DMS53 treated with DMSO at 0.1 percent for 48 hours (cell line): Measurements from ENCODE around the gene FUT1.
"Not testable (repeated sequence)": the region's sequence is repeated elsewhere in the genome, so short reads cannot be mapped to it uniquely, and the experiment has no call there.

Experiments used
- DNase-seq: peaks from one replicate; lab custom pipeline; 2025; ENCODE audit not compliant: unreplicated experiment; lab: John Stamatoyannopoulos, UW

FUT1 gene

DNA sequence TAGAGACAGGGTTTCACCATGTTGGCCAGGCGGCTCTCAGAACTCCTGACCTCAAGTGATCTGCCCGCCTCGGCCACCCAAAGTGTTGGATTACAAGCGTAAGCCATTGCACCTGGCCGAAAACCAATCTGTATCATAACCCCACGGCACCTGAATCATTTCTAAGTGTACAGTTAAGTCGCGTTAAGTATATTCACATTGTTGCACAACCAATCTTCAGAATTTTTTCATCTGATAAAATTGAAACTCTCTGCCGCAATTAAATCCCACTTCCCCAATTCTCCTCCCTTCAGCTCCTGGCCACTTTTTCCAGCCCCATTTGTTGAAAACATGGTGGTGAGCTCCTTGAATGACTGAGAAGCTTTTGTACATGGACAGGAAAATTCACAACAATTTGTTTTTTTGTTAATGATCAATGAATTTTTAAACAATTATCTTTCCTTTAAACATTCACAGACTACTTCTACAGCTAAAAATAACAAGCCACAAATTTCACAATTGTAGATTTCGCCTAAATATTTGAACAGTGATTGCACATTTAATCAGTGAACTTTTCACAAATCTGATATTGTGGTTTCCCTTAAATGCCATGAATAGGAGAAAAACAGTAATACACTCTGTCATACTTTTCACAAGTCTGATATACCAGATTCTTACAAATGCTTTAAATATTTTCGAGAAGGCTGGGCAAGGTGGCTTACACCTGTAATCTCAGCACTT lies 16.7 kb upstream of the FUT1 start:
- no peak for DNase-seq

DNA sequence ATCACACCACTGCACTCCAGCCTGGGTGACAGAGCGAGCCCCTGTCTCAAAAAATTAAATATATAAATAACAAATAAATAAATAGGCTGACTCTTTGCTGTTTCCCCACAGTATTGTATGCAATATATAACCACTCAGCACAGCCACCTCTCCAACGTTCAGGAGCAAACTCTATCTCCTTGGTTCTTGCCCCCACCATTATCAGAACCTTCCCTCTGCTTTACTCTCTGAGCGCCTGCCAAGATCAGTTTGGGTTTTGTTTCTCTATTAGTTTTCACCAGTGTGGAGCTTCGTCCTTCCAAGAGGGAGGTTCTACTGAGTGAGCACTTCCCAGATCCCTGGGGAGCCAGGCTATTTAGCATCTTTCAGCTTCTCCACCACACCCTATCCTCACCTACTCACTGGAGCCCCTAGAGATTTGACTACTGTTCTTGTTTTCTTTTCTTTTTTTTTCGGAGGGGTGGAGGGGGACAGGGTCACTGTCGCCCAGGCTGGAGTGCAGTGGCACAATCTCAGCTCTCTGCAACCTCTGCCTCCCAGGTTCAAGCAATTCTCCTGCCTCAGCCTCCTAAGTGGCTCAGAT lies 15.8 kb upstream of the FUT1 start:
- not testable (repeated sequence) for DNase-seq

DNA sequence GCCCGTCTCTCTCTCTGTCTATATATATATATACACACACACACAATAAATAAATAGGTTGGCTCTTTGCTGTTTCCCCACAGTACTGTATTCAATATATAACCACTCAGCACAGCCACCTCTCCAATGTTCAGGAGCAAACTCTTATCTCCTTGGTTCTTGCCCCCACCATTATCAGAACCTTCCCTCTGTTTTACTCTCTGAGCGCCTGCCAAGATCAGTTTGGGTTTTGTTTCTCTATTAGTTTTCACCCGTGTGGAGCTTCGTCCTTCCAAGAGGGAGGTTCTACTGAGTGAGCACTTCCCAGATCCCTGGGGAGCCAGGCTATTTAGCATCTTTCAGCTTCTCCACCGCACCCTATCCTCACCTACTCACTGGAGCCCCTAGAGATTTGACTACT lies 13.4 kb upstream of the FUT1 start:
- DNase-seq: not testable (repeated sequence)

DNA sequence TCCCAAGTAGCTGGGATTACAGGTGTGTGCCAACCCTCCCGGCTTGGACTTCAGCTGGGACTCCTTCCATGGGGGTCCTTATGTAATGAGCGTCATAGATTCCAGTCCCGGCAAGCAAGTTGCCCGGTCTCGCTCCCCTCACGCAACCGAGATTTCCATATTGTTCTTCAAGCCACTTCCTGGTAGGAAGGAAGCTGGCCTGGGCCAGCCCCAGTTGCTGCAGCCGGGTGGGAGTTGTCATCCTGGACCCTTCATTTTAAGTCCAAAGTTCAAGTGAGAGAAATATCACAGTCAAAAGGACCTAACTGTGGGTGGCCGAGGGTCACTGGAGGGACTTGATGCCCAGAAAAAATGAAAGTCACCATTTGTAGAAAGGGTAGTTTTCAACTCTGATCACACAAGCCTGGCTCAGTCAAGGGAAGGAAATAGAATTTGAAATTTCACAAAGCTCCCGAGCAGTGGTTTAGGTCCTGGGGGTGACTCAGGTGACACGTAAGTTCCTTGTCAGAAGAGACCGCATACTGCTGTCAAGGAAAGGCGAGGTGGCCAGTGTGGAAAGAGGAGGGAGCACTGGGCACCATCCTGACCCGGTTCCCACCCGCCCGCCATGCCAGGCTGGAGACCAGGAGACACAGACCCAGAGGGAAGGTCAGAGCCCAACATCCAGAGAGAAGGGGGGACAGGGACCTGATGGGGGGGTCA lies 8.2 kb upstream of the FUT1 start:
- DNase-seq: no peak

DNA sequence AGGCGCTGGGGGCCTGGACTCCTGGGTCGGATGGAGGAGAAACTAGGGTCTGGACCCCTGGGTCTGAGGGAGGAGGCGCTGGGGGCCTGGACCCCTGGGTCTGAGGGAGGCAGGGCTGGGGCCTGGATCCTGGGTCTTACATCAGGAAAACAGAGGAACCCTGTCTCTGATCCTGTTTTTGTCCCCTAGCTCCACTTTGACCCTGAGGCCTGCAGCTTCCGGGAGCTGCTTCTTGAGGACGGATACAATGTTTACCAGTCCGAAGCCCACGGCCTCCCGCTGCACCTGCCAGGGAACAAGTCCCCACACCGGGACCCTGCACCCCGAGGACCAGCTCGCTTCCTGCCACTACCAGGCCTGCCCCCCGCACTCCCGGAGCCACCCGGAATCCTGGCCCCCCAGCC lies 5.3 kb upstream of the FUT1 start:
- no peak for DNase-seq

DNA sequence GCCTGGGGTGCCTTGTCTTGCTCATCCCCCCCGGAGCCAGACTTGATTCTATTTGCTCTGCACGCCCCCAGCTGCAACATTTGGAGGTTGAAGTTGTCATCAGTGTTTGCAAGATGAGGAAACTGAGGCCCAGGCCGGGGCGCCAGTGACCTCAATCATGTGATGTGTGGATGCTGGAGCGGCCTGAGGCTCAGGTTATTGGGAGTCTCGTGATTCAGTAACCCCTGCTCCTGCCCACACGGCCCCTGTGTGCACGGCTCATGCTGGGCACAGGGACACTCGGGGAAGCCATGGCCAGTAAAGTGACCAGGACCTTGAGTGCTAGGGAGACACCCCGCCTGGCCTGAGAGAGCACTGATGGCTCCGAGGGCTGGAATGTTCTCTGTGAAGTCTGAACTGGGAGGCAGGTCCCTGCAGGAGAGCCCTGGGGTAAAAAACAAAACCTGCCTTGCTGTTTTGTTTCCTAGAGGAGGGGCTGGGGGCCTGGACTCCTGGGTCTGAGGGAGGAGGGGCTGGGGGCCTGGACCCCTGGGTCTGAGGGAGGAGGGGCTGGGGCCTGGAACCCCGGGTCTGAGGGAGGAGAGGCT lies 4.7 kb upstream of the FUT1 start:
- no peak for DNase-seq

DNA sequence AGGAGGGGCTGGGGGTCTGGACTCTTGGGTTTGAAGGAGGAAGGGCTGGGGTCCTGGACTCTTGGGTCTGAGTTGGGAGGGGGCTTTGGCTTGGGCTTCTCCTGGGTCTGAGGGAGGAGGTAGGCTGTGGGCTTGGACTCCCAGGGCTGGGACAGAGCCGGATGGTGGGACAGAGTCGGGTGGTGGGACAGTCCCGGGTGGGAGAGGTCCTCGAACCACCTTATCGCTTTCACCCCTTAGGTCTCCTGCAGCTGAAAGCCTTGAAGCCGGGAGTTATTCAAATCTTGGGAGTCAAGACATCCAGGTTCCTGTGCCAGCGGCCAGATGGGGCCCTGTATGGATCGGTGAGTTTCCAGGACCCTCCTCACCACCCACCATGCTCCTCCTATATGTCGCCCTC lies 4.2 kb upstream of the FUT1 start:
- DNase-seq: no peak

DNA sequence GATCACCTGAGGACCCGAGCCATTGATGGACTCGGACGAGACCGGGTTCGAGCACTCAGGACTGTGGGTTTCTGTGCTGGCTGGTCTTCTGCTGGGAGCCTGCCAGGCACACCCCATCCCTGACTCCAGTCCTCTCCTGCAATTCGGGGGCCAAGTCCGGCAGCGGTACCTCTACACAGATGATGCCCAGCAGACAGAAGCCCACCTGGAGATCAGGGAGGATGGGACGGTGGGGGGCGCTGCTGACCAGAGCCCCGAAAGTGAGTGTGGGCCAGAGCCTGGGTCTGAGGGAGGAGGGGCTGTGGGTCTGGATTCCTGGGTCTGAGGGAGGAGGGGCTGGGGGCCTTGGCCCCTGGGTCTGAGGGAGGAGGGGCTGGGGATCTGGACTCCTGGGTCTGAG lies 3.8 kb upstream of the FUT1 start:
- no peak for DNase-seq

DNA sequence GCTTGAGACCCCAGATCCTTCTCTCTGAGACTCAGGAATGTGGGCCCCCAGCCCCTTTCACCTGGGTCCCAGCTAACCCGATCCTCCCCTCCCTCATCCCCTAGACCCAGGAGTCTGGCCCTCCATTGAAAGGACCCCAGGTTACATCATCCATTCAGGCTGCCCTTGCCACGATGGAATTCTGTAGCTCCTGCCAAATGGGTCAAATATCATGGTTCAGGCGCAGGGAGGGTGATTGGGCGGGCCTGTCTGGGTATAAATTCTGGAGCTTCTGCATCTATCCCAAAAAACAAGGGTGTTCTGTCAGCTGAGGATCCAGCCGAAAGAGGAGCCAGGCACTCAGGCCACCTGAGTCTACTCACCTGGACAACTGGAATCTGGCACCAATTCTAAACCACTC lies 3.3 kb upstream of the FUT1 start:
- no peak for DNase-seq

DNA sequence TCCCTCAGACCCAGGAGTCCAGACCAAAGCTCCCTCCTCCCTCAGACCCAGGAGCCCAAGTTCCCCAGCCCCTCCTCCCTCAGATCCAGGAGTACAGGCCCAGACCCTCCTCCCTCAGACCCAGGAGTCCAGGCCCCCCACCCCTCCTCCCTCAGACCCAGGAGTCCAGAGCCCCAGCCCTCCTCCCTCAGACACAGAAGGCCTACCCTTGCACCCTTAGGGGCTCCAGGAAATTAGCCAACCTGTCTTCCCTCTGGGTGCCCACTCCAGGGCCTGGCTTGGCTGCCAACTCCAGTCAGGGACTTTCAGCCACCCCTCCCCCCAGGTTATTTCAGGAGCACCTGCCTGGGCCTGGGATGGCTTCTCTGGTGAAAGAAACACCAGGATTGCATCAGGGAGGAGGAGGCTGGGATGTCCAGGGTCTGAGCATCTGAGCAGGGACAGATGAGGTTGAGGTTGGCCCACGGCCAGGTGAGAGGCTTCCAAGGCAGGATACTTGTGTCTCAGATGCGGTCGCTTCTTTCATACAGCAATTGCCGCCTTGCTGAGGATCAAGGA lies 2.7 kb upstream of the FUT1 start, which contains the start of gene FGF21:
TSS of gene FGF21 (plus strand) at position 441 of the 558 bp plus-strand sequence. CDS start 713 bp downstream, outside the sequence.
- peak; percentile 62 for DNase-seq

DNA sequence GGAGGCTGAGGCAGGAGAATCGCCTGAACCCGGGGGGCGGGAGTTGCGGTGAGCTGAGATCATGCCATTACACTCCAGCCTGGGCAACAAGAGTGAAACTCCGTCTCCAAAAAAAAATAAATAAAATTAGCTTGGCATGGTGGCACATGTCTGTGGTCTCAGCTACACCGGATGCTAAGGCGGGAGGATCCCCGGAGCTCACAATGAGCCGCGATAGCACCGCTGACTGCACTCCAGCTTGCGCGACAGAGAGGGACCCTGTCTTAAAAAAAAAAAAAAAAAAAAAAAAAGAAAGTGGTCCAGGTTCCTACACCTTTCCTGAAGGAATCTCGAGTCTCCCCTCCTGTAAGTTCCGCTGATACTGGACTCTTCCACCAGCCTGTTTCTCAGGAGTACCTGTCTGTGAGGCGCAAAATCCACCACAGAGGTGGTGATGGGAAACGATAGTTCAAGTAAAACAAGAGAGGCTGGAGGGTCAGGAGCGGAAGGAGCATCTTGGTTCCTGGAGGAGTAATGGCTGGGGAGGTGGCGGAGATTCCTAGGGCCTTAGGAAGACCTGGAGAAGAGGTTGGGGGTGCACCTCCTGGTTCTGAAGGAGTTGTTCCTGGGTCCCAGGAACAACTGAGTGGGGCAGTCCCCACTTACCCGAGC lies 471 bp downstream of the FUT1 start:
- no peak for DNase-seq

DNA sequence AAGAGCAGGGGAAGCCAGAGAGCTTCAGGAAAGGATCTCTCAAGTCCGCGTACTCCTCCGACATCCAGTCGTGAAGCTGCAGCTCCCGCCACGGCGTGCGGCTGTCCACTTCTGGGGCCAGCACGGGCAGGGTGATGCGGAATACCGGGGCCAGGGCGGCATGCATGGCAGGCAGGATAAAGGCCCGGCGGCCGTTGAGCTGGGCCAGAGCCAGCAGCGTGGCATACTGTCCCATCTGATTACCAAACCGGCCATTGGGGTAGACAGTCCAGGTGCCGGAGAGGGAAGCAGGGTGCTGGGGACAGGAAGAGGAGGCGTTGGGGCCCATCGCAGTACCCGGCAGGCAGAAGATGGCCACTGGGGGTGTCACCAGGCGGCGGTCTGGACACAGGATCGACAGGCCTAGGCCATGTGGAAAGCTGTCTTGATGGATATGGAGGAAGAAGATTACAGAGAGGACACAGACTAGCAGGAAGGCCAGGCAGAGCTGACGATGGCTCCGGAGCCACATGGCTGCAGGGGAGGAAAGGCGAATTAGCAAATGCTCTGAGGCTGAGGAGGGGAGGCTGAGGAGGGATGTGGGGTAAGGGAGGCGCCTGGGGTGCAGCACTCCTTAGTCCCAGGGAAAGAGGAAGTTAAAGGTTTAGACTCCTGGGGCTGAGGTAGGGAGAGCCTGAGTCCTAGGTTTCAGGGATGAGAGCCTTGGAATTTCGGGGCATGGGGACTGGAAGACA lies 1.5 kb downstream of the FUT1 start:
- DNase-seq: no peak

DNA sequence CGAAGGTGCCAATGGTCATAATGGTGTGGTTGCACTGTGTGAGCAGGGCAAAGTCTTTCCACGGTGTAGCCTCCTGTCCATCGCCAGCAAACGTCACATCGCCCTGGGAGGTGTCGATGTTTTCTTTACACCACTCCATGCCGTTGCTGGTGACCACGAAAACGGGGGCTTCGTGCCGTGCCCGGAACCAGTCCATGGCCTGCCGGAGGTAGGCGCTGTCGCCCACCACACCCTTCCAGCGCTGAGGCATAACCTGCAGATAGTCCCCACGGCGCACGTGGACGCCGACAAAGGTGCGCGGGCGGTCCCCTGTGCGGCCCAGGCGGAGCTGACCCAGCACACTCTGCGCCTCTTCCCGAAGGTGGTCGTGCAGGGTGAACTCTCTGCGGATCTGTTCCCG lies 2.1 kb downstream of the FUT1 start:
- DNase-seq: no peak

DNA sequence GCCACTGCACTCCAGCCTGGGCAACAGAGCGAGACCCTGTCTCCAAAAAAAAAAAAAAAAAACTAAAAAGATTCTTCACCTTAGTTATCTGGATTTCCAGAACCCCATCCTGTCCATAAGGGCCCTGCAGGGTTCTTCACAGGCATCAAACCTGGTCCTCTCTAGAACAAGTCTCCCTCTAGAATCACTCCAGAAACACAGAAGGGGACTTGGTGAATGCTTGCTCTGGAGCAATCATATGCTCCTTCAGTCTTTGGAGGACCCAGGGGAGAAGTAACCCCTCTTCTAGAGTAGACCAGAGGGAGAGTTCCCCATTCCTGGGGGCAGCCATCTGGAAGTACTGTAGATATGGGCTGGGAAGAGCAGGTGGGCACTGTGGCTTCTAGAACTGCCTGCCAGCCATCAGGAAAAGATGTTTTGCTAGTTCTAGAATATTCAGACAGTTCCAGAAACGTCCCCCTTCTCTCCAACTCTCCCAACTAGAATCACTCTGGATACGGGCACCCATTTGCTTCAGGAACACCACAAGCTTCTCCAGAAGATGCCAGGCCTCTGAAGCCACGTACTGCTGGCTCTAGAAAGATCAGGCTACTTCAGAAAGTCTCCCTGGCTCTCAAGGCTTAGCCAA lies 2.8 kb downstream of the FUT1 start:
- no peak for DNase-seq

DNA sequence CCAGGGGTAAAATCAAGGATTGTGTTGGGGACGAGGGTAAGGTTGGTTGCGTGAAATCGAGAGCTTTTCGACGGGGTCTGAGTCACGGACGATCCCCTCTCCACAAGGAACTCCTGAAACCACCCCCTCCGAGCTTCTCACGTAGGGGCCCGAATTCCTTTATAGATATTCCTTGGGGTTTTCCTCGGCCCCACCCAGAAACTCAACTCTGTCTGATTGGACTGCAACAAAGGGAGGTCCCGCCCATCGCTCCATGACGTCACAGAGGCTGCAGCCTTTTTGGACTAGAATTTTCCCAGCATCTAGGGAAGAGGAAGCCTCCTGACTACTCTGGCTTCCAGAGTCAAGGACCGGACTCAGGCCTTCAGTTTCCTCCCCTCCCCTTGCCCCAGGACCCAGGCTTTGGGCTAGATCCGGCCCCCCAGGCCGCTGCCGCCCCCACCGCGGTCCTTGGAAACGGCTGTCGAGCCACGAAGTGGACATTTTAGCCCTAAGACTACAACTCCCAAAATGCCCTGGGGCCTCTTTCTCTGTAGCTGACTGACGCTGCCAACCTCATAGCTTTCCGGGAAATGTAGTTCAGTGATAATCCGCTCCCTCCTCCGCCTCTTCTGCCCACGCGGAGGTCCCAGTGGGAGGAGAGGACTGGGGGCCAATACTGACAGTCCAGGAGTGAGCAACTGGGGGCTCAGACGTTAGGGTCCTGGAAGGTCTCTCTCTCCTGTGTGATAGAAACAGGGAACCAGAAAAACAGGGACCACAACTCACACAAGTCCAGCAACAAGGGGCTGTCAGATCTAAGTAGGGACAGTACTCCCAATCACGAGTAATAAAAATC lies 5.5 kb downstream of the FUT1 start, which contains the start of gene IZUMO1:
TSS of gene IZUMO1 (minus strand) at position 172 of the 838 bp plus-strand sequence. CDS start 1,050 bp downstream, outside the sequence.
- peak; percentile 49 for DNase-seq

DNA sequence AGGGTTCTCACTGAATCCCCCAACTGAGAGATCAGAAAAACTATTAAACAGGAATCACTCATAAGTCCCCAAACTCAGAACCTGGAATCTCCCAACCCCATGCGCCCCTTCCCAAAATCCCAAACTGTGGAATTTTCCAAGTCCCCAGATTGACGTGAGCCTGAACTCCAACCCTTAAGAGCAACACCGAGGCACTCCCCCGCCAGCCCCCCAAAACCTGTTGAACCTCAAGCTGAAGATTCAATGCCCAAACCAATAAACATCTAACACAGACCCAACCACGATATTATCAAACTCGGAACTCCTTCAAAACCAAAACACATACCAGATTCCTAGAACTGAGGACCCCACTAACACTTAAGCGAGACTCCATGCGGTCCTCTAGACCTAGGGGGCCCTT lies 6.3 kb downstream of the FUT1 start:
- no peak for DNase-seq

DNA sequence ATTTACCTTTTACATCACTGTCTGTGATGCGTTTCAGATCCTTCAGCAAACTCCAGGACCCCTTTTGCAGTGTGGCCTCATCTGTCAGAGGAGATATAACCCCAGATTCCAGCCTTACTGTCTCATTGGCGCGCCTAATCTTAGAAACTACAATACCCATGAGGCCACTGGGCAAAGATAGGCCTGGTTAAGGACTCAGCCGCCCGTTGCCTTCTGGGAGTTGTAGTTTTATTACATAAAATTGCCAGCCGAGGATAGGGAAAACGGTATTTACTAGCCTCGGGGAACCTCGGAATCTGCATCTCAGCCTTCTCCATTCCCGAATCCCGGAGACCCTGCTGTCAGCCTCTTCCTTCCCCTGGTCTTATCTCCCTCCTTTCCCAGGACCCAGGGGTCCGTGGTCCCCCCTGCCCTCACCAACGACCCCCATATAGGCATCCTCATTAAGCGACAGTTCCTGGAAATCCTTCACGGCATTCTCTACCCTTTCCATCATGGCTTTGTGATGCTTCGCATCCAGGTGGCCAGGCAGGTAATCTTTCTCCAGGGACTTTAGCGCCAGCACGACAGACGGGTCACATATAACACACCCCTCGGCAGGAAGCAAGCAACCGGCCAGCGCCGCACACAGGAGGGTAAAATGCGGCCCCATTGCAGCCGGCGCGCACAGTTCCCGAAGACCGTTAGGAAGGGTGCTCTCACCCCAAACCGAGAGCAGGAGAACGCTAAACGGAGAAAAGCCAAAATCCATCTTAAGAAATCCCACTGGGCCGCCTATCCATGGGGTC lies 7.0 kb downstream of the FUT1 start:
- DNase-seq: peak; percentile 69

DNA sequence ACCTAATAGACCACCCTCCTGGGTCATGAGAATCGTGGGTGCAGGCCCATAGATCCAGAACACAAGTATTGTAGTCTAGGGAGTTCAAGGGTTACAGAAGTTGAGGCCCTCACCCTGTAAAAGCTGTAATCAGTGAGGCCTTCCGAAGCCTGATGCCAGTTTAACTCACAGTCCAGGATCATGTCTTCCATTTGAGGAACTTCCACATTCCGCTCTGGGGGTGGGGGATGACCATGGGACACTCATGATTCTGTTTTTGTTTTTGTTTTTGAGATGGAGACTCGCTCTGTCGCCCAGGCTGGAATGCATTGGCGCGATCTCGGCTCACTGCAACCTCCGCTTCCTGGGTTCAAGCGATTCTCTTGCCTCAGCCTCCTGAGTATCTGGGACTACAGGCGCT lies 10.3 kb downstream of the FUT1 start:
- no peak for DNase-seq
